NCI-H2107 (cell line): ENCODE measurements around the gene CCDC149.

ENCODE experiments used
- DNase-seq: peaks from one replicate; lab custom pipeline; 2025; lab: John Stamatoyannopoulos, UW

CCDC149 gene

GRCh38 chr4:24912252-24913118, at the start of gene CCDC149:
TSS of gene CCDC149 (minus strand) at chr4:24913042. CDS start at chr4:24912864, 178 bp downstream.
- DNase-seq, result peak; percentile 69

- DNase-seq, result no peak
Measured at GRCh38 chr4:24957886-24958285, 45.0 kb upstream of the CCDC149 start.

- DNase-seq, result no peak
Measured at GRCh38 chr4:24956763-24957162, 43.9 kb upstream of the CCDC149 start.

GRCh38 chr4:24956091-24956490, 43.2 kb upstream of the CCDC149 start:
- no peak for DNase-seq

- DNase-seq, result no peak
Measured at GRCh38 chr4:24952667-24953066, 39.8 kb upstream of the CCDC149 start.

GRCh38 chr4:24949970-24950369, 37.1 kb upstream of the CCDC149 start:
- no peak for DNase-seq

GRCh38 chr4:24937917-24938281, 25.1 kb upstream of the CCDC149 start:
- DNase-seq, result no peak

- no peak for DNase-seq
Measured at GRCh38 chr4:24937176-24937916, 24.5 kb upstream of the CCDC149 start.

GRCh38 chr4:24935856-24936255, 23.0 kb upstream of the CCDC149 start:
- no peak for DNase-seq

GRCh38 chr4:24934311-24934710, 21.5 kb upstream of the CCDC149 start:
- no peak for DNase-seq

GRCh38 chr4:24933684-24934275, 20.9 kb upstream of the CCDC149 start:
- no peak for DNase-seq

GRCh38 chr4:24932515-24933225, 19.8 kb upstream of the CCDC149 start:
- DNase-seq, result no peak

GRCh38 chr4:24930151-24930550, 17.3 kb upstream of the CCDC149 start:
- no peak for DNase-seq

- no peak for DNase-seq
Measured at GRCh38 chr4:24928708-24929107, 15.9 kb upstream of the CCDC149 start.

- DNase-seq, result no peak
Measured at GRCh38 chr4:24927049-24927448, 14.2 kb upstream of the CCDC149 start.

- DNase-seq, result no peak
Measured at GRCh38 chr4:24924309-24924781, 11.5 kb upstream of the CCDC149 start.

- no peak for DNase-seq
Measured at GRCh38 chr4:24923550-24923949, 10.7 kb upstream of the CCDC149 start.

- DNase-seq, result no peak
Measured at GRCh38 chr4:24923002-24923401, 10.2 kb upstream of the CCDC149 start.

GRCh38 chr4:24922416-24922815, 9.6 kb upstream of the CCDC149 start:
- no peak for DNase-seq

- no peak for DNase-seq
Measured at GRCh38 chr4:24921491-24921890, 8.6 kb upstream of the CCDC149 start.

GRCh38 chr4:24920008-24920407, 7.2 kb upstream of the CCDC149 start:
- DNase-seq, result no peak
